NCI-H345 treated with DMSO at 0.1 percent for 48 hours (cell line): ENCODE data around the gene ZC3H12C.

Experiments
- DNase-seq: peaks from one replicate; lab custom pipeline; 2025; ENCODE audit not compliant: unreplicated experiment; lab: John Stamatoyannopoulos, UW

The ZC3H12C gene

DNA sequence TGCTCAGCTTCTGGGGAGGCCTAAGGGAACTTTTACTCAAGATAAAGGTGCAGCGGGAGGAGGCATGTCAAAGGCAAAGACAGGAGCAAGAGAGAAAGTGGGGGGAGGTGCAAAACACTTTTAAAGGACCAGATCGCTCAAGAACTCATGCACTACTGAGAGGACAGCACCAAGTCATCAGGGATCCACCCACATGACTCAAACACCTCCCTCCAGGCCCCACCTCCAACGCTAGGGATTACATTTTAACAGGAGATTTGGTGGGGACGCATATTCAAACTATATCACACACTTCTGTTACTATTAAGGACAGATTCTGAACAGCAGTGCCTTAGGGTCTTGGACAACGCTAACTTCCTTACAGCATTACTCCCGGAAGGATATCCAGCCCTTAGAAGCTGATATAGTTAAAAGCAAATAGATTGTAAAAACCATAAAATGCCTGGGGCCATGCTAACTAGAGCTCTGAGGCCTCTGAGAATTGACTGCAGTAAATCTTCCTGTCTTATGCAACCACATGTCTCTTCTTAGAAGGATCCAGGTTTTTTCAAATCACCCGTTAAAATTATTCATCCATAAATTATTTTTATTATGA is 16.7 kb upstream of the ZC3H12C start:
- no peak for DNase-seq

GRCh38 chr11:110077346-110077745 is 15.8 kb upstream of the ZC3H12C start:
- no peak for DNase-seq

DNA sequence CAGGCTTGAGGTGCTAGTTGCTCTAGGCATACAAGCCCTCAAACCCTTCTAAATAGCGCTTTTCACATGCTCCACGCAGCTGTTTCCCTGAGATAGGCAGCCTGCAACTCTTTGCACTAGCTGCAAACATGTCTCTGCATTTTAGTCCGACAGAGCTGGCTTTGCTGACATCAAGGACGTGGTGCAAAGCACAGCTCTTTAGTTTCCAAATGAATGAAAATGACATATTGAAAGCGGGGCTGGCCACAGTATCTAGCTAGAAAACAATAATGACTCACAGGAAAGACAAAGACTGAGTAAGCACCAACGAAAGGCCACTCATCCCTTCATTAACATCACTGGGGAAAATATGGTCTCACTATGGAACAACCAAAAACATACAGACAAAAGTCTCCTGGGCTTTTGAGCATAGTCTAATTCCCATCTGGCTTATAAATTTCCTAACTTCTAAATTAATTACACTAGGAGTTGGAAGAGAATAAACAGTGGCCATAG is 15.3 kb upstream of the ZC3H12C start:
- no peak for DNase-seq

DNA sequence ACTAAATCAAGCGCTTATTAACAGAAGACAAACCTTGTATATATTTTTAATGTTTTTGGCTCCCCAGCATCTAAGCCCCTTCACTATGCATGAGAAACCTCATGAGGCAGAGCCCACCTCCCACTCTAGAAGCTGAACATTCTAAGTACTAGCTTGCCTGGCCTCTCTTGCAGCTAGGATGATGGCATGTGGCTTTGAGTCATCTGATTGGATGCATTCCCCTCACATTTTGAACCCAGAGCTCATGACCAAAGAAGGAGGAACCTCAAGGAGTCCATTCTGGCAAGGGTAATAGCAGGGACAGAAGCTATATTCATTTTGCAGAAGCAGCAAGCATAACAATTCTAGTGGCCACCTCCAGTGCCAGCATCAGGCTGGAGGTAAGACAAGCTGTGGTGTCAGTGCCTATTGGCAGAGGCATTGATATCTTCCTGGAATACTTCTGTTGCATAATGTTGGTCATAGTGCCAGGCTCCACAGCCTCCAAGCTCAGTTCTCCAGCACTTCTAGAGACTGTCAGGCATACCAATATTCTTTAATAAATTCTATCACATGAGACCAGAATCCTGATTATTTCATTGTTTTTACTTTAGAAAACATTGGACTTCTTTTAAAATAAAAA is 14.2 kb upstream of the ZC3H12C start:
- no peak for DNase-seq

DNA sequence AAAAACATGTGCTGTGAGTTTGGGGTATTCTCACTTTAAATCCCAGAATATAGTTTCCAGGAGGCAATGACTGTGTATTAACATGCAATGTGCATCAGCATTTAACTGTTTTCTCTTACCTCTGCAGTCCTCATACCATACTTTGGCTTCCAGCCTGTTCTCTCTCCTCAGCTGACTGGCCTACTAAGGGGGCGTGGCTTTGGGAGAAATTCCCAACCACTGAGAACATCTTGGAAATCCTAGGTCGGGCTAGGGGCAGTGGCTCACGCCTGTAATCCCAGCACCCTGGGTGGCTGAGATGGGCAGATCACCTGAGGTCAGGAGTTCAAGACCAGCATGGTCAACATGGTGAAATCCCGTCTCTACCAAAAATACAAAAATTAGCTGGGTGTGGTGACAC is 13.5 kb upstream of the ZC3H12C start:
- DNase-seq = no peak

DNA sequence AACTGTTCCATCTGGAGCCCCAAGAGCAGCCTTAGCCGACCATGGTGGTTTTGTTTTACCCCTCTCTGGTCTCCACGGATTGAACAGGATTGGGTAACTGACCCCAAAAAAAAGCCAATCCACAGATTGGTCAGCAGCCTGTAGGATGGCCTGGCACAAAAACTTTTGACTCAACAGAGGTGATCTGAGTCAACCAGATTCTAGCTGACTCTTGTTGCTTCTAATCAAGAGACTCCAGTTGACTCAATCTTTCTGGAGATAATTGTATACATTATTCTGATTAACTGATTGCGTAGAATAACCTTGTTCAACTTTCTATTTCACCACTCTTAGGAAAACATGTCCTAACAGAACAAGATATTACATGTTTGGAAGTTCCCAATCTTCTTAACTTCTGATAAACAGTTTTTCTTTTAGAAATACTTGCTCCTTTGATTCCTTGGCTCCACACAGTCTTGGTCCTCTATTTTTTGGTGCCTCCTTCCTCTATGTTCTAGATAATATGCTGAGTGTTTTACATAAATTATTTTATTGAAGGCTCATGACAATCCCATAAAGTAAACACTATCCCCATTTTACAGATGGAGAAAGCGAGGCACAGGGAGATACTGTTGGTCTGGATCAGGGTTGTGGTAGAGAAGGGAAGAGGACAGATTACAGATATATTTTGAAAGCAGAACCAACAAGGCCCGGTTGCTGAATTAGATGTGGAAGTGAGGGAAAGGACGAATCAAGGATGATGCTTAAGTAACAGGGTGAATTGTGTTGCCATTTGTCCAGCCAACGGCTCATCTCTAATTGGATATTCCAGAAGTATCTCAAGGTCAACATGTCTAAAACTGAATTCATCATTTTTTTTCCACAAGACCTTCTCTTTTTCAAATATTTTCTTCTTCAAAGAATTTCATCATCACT is 11.5 kb upstream of the ZC3H12C start:
- DNase-seq = no peak

GRCh38 chr11:110082899-110083298 is 10.3 kb upstream of the ZC3H12C start:
- no peak for DNase-seq

DNA sequence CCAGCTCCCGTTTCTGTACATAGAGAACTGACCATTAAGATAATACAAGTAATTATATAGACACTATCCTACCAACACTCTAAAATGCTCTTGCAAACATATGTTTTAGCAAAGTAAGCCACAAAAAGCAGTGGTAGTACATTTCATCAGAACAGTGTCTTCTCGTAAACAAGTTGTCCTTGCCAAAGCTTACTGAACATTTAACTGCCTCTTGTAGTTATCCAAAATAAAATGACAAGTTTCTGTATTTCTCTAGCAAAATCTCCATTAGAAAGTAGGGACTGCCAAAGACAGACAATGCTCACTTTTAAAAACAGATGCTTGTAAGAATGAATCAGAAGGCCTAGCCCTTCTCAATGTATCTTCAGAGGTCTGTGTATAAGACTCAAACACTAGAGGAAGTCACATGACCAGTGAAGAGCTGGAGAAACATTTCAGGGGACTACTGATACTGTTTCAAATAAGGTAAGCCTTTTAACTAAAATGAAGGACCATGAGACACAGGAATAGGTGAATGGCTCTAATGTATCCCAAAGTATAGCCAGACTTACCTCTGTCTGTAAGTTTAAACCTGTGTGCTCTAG is 7.8 kb upstream of the ZC3H12C start:
- no peak for DNase-seq

DNA sequence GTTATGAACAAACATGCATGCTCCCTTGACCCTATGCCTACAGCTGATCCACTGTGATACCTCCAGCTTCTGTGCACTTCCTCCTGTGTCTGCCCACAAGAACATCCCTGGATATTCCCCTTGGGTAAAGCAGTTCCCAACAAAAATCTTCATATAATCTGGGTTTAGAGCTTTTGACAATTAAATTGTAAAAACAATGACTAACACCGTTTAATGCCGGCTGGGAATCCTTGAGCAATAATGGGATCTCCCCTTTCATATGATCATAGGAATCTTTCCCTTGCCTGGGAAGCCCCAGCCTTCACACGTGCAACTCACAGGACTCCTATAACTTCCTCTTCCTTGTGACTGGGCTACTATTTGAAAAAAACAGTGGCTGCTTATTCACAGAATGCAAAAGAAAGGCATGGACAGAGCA is 6.3 kb upstream of the ZC3H12C start:
- no peak for DNase-seq

DNA sequence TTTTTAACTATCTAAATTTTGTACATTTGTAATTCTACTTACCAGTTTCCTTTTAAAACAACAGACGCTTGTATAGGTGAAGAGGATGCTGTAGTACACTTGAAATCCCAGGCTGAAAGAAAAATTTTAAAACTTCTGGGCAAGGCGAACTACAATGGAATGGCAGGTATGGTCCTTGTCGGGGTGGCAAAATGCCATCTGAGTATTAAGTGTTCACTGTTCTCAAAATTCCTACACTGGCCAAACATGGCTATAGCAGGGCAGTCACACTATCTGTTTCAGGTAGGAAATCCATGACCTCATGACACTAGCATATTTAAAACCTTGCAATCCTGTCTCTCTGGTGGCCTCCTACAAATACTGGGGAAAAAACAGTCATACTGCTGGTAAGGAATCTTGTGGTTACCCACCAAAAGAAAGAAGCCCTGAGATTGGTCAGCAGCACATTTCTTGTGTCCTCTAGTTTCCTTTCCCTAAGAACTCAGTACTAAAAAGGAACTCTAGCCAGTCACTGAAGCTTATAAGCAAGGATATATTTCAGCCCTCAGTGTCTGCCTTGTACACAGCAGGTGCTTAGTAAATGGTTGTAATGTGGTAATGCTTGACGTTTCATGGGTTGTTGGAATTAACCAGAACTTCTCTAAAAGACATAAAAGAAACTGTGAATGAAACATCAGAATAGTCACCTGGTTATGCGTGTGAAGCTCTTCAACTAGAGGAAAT is 5.2 kb upstream of the ZC3H12C start:
- no peak for DNase-seq

DNA sequence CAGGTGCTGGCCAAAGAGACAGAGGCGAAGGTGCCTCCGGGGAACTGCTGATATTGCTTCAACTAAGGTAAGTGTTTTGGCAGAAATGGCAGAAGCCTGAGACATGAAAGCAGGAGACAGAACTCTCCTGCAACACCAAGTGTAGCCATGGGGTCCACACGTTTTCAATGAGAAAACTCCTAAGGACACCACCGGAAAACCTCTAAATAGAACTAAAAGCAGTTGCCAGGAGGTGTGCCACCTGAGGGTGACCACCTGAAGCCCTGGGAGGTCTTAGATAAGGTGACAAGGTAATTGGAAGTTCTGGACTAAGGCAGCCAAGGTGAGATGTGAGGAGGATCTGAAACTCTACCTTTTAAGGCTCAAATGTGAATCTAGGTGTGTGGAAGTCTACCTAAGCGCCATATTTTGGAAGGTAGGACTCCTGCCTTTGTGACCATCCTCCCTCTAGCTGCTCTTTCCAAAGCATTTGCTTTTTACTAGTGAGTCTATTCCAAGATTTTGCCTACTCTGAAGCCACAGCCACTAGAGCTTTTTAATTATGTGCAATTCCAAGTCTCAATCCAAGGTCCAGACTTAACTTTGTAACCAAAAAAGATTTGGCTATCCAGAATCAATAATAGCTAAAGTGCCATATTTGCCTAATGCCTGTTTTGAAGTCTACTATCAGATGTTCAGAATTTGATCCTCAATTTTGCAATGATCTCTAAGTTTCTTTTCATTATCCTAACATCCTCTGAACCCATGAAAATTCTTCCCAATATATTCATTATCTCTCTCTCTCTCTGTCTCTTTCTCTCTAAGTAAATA is 4.5 kb upstream of the ZC3H12C start:
- DNase-seq = no peak

DNA sequence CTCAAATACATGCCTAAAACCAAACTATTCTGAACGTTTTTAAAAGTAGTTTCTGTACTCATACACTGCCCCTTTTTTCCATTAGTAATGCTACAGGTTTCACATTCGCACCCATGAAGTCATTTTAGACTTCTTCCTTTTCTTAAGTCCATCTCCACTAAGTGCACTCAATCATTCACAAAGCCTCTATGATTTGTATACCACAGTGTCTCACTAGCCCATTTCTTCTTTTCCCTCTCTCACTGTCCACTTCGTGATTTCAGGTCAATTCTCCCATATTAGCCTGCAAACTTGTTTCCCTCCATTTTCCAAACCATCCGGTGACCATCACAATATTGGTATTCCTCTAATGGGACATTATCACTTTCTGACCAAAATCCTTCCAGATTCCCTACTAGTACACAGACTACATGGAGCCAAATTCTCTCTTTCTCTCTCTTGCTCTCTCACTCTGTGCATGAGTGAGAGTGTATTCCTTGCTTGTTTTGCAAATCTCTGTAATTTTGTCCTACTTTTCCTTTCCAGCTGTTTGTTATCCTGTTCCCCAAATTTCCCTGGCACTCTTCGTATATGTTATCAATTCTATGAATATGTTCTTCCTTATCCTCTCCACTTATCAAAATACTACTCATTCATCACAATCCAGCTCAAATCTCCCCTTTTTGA is 3.4 kb upstream of the ZC3H12C start:
- no peak for DNase-seq

DNA sequence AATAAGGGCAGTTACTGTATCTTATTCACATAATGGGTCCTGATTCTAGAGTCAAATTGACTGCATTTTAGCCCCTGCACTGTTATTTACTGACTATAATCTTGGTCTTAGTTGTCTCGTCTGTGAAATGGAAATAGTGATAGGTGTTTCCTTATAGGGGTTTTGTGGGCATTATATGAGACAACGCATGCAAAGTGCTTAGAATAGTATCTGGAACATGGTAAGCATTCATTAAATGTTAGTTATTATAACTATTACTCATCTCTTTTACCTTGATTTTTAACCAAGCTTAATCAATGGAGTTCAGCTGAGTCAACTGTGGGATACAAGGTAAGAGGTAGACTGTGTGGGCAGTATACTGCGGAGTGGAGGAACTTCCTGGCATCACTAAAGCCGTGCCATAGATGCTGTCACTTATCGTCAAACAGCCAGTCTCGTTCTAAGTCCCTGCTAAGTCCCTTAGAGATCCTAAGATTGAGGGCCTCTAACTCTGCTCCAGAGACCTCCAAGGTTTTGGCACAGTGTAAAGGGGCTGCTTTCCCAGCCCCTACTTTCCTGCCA is 2.6 kb upstream of the ZC3H12C start:
- DNase-seq = no peak

DNA sequence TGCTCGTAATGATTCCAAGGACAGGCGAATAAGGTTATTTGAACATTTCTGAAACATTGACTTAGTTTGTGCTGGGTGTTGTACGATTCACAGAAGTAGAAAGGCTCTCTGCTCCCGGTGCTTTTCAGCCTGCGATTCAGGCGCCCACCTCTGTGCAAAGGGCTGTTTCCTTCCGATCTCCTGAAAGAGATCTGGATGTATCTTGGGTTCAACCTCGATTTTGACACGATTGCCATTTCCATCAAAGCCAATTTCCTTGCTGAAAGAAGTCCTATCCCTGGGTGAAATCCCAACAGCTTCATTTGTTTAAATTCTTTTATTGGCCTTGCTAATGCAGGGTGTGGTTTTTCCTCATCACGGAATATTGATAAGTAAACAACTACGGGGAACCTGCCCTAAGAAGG is 1.1 kb upstream of the ZC3H12C start:
- peak; percentile 50 for DNase-seq

- peak; percentile 61 for DNase-seq
These were observed 460 bp downstream of the ZC3H12C start for GRCh38 chr11:110093407-110094297.

DNA sequence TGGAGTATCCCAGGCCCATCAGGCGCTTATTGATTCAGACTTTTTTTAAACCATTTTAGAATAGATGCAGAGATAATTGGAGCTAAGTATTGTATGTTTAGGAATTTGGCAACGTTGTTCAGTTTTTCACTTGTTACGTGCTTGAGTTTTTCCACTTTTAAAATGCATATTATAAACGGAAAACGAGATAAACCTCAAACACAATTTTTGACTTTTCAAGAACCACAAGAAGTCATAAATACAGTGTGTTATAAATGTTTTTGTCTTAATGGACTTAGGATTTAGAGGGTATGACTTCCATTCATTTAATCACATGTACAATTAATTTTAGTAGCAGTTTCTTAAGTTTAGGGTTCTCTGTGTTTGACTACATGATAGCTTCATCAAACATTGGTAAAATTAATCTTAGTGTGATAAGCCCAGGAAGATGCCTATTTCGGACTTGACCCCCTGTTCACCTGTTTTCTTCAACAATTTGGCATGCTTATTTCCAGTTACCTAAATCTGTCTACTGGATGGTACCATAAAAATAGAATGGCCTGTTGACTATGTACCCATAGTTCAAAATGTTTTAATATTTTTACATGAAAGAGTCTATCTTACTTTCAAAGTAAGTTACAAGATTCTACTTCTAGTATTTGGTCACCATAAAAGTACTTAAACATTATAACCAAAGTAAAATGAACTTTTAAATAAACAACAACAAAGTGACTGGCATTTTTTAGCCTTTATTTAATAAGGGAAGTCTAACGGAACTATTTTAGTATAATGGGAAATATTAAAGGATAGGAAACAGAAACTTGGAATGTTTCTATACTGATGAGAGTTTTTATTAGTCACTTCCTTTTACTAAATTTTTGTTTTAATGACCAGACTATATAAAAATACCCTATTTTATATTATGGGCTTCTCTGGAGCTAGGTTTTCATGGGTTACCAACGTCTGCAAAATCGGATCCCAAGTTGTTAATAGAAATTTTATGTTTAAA is 1.4 kb downstream of the ZC3H12C start:
- no peak for DNase-seq

GRCh38 chr11:110095554-110095953 is 2.4 kb downstream of the ZC3H12C start:
- no peak for DNase-seq
